ENCODE data around the gene GUCD1.
A peak's percentile ranks its signal among the peaks of the same experiment; 100 is the strongest.

Gene GUCD1

DNA sequence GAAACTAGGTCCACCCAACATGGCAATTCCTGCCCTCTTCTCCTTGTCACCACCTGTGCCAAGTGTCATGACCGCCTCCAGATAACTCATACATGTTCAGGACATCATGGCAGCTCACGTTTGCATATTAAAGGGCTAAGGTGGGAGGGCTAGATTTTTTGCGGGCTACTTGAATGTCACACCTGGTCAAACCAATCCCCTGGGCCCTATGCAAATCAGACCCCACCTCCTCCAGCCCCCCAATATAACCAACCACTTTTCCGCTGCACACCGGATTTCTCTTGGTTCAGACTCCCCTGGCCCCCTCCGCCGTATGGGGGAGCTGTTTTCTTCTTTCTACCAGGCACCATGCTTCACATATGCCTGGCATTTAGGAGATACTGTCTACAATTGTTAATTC is 47.2 kb downstream of the GUCD1 start:
- no peak for DNase-seq (ENCODE audit: low read depth, low spot score)
- H3K4me3 ChIP-seq (ENCODE audit: low read depth, low read length) = no peak overlapping the region
- in situ Hi-C loops (cut with HindIII; ENCODE audit: low sequenced_read_pairs) = no loop called here
- TF ChIP-seq, protein P1, sequence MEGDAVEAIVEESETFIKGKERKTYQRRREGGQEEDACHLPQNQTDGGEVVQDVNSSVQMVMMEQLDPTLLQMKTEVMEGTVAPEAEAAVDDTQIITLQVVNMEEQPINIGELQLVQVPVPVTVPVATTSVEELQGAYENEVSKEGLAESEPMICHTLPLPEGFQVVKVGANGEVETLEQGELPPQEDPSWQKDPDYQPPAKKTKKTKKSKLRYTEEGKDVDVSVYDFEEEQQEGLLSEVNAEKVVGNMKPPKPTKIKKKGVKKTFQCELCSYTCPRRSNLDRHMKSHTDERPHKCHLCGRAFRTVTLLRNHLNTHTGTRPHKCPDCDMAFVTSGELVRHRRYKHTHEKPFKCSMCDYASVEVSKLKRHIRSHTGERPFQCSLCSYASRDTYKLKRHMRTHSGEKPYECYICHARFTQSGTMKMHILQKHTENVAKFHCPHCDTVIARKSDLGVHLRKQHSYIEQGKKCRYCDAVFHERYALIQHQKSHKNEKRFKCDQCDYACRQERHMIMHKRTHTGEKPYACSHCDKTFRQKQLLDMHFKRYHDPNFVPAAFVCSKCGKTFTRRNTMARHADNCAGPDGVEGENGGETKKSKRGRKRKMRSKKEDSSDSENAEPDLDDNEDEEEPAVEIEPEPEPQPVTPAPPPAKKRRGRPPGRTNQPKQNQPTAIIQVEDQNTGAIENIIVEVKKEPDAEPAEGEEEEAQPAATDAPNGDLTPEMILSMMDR (IDR thresholded peaks at IDR 0.05; ENCODE audit: low read depth, low read length) = no peak

DNA sequence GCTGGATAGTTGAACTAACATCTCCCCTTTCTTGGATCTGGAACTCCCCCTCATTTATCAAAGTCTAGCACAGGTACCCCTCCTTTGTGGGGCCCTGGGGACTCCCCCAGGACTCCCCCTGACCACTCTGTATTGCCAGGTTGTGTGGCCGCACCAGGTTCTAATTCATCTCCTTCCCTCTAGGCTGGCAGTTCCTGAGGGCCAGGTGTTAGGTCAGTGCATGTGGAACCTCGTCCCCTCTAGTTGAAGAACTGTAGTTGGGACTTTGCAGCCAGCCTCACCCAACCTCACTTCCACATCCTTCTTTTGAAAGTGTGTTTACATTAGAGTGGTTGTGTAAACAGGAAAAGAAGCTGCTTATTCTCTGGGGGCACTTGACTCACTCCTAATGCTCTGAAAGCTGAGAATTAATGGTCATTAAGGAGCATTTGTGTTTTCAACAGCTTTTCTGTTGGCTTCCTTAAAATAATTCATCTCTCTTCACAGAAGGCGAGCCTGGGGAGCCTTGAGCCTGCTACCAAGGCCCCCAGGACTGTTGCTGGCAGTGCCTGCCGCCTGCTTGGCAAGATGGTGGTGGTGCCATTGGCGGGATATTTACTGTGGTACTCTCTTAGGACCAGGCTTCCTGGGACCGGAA is 48.0 kb downstream of the GUCD1 start:
- H3K4me3 ChIP-seq (ENCODE audit: low read depth, low read length) = no peak overlapping the region

DNA sequence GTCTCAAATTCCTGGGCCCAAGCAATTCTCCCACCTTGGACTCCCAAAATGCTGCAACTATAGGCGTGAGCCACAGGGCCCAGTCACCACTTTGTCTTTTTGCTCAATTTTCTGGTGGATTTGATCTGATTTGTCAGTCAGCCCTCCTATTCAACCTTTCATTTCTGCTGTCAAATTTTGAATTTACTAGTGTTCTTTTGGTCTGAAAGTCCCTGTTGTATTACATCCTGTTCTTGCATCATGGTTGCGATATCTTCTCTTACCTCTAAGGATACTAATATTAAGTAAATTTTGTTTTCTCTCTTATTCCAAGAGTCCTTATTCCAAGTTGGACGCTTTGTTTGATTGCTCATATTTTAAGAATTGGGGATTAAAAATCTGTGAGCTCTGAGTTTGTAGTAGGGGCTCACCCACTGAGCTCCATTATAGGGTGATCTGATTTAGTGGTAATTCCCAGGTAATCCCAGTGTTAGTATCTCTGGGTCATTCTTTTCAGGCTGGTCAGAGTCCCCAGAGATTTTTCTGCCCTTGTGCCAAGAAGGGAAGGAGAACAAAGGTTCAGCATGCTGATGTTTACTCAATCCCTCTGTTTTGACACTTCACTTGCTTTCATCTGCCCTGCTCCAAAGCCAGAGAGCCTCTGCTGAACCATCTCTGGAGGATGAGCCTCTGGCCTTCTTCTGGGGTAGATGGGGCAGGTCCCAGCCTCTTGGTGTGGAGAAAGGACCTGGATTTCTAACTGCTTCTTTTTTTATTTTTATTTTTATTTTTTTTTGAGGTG is 49.8 kb downstream of the GUCD1 start:
- TF ChIP-seq, protein P1 (IDR thresholded peaks at IDR 0.05; ENCODE audit: low read depth, low read length) = no peak
- no peak overlapping the region for H3K4me3 ChIP-seq (ENCODE audit: low read depth, low read length)
- in situ Hi-C loops (cut with HindIII; ENCODE audit: low sequenced_read_pairs) = no loop called here
- DNase-seq (ENCODE audit: low read depth, low spot score) = no peak

More for the DNA sequence above, 48.0 kb downstream of the GUCD1 start:
- in situ Hi-C loops (cut with HindIII; ENCODE audit: low sequenced_read_pairs) = no loop called here
- DNase-seq (ENCODE audit: low read depth, low spot score) = no peak
- TF ChIP-seq, protein P1 (IDR thresholded peaks at IDR 0.05; ENCODE audit: low read depth, low read length) = no peak

DNA sequence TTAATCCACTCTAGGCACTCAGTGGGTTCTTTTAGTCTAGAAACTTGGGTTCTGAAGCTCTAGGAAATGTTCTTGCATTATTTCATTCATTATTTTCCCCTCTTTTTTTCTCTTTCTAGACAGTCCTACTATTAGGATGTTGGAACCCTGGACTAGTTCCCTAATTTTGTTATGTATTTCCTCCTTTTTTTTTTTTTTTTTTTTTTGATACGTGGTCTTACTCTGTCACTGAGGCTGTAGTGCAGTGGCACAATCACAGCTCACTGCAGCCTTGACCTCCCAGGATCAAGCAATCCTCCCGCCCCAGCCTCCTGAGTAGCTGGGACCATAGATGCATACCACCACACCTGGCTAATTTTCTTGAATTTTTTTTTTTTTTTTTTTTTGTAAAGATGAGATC is 50.4 kb downstream of the GUCD1 start:
- in situ Hi-C loops (cut with HindIII; ENCODE audit: low sequenced_read_pairs) = no loop called here
- no peak overlapping the region for H3K4me3 ChIP-seq (ENCODE audit: low read depth, low read length)
- no peak for DNase-seq (ENCODE audit: low read depth, low spot score)
- TF ChIP-seq, protein P1 (IDR thresholded peaks at IDR 0.05; ENCODE audit: low read depth, low read length) = no peak

DNA sequence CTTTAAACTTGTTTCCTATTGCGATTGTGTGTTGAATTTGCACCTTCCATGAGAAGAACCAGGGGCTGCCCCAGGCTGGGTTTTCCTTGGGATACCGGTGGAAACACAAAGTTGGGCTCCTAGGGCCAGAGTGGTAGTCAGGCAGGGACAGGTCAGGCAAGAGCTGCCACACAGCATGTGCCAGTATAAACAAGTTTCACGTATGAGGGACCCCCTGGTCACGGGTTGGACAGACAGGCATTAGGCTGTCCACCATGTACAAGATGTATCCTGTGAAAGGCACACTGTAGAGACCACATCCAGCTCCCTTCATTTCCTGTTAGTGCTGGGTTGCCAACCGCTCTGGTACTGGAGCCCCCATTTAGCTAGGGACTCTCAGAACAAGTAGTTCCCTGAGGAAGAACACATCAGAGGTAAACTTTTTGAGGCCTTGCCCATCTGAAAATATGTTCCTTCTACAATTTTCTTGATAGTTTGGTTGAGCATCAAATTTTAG is 51.0 kb downstream of the GUCD1 start:
- no peak for DNase-seq (ENCODE audit: low read depth, low spot score)
- in situ Hi-C loops (cut with HindIII; ENCODE audit: low sequenced_read_pairs) = no loop called here
- H3K4me3 ChIP-seq (ENCODE audit: low read depth, low read length) = no peak overlapping the region
- TF ChIP-seq, protein P1 (IDR thresholded peaks at IDR 0.05; ENCODE audit: low read depth, low read length) = no peak

DNA sequence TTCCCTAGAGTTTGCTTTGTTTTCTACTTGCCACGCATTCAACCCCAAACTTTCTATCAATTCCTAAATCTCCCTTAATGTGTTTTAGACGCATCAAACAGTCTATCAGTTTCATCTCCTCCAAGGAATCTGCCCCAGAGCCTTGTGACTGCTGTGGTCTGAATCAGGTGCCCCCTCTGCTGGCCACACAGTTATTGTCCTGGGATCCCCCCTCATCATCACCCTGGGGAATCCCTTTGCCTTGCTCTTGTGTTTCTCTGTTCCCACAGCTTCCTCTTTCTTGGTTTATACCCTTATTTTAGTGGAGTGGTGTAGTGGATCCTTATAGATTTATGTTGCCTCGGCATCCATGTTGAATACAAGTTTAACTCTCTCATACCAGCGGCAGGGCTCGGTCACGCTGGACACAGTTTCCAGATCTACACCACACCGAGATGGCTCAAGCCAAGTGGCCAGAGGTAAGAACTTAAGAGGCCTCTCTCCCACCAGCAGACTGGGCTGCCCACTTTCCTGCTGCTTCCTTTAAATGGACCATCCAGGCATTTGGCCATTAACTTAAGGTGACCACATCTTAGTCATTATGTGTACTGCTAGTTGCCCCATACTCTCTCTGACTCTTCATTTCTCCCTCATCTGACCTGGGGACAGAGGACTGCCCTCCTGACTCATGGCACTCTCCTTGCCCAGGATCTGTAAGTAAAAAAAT is 51.6 kb downstream of the GUCD1 start:
- no peak overlapping the region for H3K4me3 ChIP-seq (ENCODE audit: low read depth, low read length)
- DNase-seq (ENCODE audit: low read depth, low spot score) = peak; percentile 48
- TF ChIP-seq, protein P1 (IDR thresholded peaks at IDR 0.05; ENCODE audit: low read depth, low read length) = peak; percentile 77
- in situ Hi-C loops (cut with HindIII; ENCODE audit: low sequenced_read_pairs) = no loop called here
